ENCODE measurements around the gene ATP6V1B1.

- peak in 1 of 3 donors; percentile 50 for TF ChIP-seq CTCF (IDR thresholded peaks at IDR 0.05)
- no peak for TF ChIP-seq POLR2A (IDR thresholded peaks at IDR 0.05)
These were observed 65.3 kb downstream of the ATP6V1B1 start for GRCh38 chr2:71000780-71001591.
